Endothelial cell (in vitro differentiated cells): ENCODE results near the gene SPEM3. TPM values are rescaled to one million over a fixed set of nuclear protein-coding genes. Genes with fewer than 3 reads are reported as not detected.

Experiments used
- DNase-seq: peaks from one replicate; pipeline ENCODE4 v3.0.0; 2021; ENCODE audit warnings: low spot score
- H3K27ac Mint-ChIP-seq: one replicate; pipeline ENCODE4 v1.8.0; 2021; ENCODE audit warnings: mixed read lengths, inconsistent platforms; ENCODE audit not compliant: unreplicated experiment
- H3K27me3 Mint-ChIP-seq: one replicate; pipeline ENCODE4 v1.8.0; 2021; ENCODE audit warnings: mild to moderate bottlenecking, moderate library complexity, mixed read lengths, inconsistent platforms; ENCODE audit not compliant: unreplicated experiment
- H3K36me3 Mint-ChIP-seq: one replicate; pipeline ENCODE4 v1.8.0; 2021; ENCODE audit warnings: mild to moderate bottlenecking, low read depth, mixed read lengths, inconsistent platforms; ENCODE audit not compliant: unreplicated experiment
- H3K4me1 Mint-ChIP-seq: one replicate; pipeline ENCODE4 v1.8.0; 2021; ENCODE audit warnings: mild to moderate bottlenecking, mixed read lengths, inconsistent platforms; ENCODE audit not compliant: unreplicated experiment
- H3K4me3 Mint-ChIP-seq: one replicate; pipeline ENCODE4 v1.8.0; 2021; ENCODE audit warnings: mild to moderate bottlenecking, mixed read lengths, inconsistent platforms; ENCODE audit not compliant: unreplicated experiment
- H3K9me3 Mint-ChIP-seq: one replicate; pipeline ENCODE4 v1.8.0; 2021; ENCODE audit warnings: mixed read lengths, inconsistent platforms; ENCODE audit not compliant: unreplicated experiment
- CTCF ChIP-seq: fragments of 200-600 bp; sonication (generic); IDR thresholded peaks from one replicate; pipeline ENCODE4 v1.5.0; 2021; ENCODE audit warnings: antibody characterized with exemption; ENCODE audit not compliant: unreplicated experiment
- total RNA-seq: library from RNA; stranded (reverse); fragmentation: NEBNext Ultra II Directional; extraction: Animal tissue kit (Norgen Biotek cat#: 25700); gene quantifications from one replicate; pipeline ENCODE4 v1.2.1, GENCODE V29; 2021; ENCODE audit not compliant: unreplicated experiment

Gene SPEM3
- total RNA-seq, 1 donor from 2014 or later: not detected

GRCh38 chr17:7441266-7441665, 12.6 kb downstream of the SPEM3 start:
- DNase-seq: no peak
- no peak for TF ChIP-seq CTCF
- Mint-ChIP-seq H3K36me3 (no peaks in the 10 kb centered on the region), H3K27me3 (peaks cover 28% of the 10 kb centered on the region), H3K9me3 (no peaks in the 10 kb centered on the region), H3K27ac (no peak overlapping the region), H3K4me3 (peak overlapping the region; percentile 92), H3K4me1 (peaks cover 39% of the 10 kb centered on the region)

DNA sequence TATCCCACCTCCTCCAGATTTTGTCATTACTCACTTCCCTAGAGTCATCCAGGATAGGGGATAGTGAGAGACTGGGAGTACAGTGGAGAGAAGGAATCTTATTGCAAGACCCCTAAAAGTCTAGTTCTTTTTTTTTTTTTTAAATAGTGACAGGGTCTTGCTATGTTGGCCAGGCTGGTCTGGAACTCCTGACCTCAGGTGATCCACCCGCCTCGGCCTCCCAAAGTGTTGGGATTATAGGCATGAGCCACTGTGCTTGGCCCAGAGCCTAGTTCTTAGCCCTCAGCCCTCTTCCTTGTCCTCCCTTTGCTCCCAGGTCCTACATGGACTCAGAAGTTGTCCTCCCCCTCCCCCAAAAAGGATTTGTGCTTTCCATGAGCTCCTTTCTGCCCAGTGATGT, 13.5 kb downstream of the SPEM3 start:
- peaks cover 31% of the 10 kb centered on the region for H3K27me3 Mint-ChIP-seq
- no peak for TF ChIP-seq CTCF
- peaks cover 42% of the 10 kb centered on the region for H3K4me1 Mint-ChIP-seq
- DNase-seq: no peak
- peak overlapping the region; percentile 92 for H3K4me3 Mint-ChIP-seq
- H3K27ac Mint-ChIP-seq: no peak overlapping the region
- H3K36me3 Mint-ChIP-seq: no peaks in the 10 kb centered on the region
- no peaks in the 10 kb centered on the region for H3K9me3 Mint-ChIP-seq

DNA sequence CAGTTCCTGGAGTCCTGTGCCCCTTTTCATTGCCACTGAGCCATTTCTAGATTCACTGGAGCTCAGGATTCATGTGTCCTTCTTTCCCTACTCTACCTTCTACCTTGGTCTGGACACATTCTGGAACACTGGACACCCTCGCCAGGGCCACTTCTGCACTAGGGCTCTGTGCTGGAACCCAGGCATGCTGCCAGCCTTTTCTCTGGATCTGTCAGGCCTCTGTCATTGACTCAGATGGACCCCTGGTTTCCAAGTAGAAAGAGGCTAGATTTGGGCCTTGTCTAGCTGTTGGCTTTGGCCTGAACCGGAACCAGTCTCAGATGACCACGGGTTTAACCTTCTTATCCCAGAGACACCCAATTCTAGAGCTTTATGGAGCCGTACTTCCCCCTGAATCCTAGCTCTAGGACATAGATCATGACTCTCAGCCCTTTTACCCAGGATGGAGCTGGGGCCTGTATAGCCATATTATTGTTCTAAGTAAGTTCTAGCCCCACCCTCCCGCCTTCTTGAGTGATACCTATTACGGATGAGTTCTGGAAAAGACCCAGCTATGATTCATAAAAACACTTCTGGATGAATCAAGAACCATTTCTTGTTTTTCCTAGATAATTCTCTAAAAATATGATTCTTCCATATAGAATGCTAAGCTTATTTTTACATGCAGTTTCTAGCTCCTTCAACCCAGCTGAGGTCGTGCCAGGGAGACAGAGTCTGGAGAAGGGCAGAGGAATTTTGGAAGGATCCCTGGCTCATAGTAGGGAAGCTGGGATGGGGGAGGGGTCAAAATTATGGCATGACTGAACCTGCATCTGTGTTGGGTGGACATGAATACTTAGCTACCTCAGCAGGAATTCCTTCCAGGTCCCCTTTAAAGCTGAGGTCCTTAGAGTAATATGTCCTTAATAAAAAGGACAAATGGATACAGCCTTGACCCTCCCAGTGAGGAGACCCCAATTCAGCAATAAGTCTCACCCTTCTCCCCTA, 15.1 kb downstream of the SPEM3 start:
- H3K27me3 Mint-ChIP-seq: peaks cover 24% of the 10 kb centered on the region
- peaks cover 35% of the 10 kb centered on the region for H3K4me1 Mint-ChIP-seq
- peak overlapping the region; percentile 65 for H3K4me3 Mint-ChIP-seq
- H3K27ac Mint-ChIP-seq: peak overlapping the region; percentile 48
- no peak for DNase-seq
- no peak for TF ChIP-seq CTCF
- no peaks in the 10 kb centered on the region for H3K36me3 Mint-ChIP-seq
- H3K9me3 Mint-ChIP-seq: no peaks in the 10 kb centered on the region

DNA sequence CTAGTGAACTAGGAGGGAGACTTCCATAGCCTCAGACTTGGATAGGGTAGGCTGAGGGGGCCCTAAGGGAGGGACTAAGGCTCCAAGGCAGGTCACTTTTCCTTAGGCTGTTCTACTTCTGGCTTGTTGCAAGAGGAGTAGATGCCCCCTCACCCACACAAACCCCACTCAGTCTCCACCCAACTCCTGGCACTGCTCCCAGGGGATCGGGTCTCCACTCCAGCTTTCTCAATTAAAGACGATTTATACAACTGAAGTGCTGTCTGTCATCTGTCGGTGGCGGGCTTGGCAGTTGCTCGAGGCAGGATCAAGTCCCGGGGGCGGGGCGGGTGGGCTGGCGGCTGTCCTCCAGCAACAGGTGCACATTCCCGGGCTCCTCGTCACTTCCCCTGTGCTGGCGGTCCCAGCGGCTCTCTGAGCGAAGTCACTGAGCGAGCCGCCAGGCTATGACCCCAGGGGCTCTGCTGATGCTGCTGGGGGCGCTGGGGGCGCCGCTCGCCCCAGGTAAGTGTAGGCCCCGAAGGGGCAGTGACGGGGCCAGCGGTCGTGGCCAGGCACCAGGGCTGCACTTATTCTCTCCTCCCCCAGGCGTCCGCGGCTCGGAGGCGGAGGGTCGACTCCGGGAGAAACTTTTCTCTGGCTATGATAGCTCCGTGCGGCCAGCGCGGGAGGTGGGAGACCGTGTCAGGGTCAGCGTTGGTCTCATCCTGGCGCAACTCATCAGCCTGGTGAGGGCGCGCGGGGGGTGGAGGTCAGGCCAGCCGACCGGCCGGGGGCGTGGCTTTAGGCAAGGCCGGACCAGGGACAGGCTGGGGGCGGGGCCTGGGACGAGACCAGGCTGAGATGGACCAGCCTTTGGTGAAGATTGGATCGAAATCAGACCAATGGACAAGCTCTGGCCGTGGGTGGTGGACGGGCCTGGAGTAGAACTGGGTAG, 16.3 kb downstream of the SPEM3 start, which contains the start of gene CHRNB1:
Gene CHRNB1 (plus strand): TSS at position 380 of the 937 bp plus-strand sequence. CDS start 67 bp downstream, at position 447.
- Mint-ChIP-seq H3K9me3 (no peaks in the 10 kb centered on the region), H3K36me3 (no peaks in the 10 kb centered on the region), H3K27ac (peak within 1 kb of the TSS; percentile 24), H3K27me3 (peaks cover 20% of the 10 kb centered on the region), H3K4me3 (peak within 1 kb of the TSS; percentile 89), H3K4me1 (peaks cover 31% of the 10 kb centered on the region)
- no peak for TF ChIP-seq CTCF
- peak; percentile 79 for DNase-seq
